ENCODE data around the gene DRD3.

DNA sequence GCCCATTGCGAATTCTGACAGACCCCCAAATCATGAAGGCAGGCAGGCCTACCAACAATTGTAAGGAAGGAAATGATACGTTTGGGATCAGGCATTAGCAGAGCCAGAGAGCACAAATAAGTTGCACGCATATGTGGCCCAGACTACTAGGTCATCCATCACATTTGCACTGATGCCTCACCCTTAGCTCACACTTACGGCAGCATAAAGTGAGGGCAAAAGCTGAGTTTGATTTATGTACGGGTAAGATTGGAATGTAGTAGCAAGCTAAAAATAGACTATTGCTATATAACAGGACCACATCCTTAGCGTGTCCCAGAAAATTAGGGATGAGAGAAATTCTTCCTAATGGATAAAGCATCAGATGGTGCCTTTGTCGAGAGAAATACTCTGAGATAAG lies 63.7 kb downstream of the DRD3 start:
- TF ChIP-seq, protein P1, sequence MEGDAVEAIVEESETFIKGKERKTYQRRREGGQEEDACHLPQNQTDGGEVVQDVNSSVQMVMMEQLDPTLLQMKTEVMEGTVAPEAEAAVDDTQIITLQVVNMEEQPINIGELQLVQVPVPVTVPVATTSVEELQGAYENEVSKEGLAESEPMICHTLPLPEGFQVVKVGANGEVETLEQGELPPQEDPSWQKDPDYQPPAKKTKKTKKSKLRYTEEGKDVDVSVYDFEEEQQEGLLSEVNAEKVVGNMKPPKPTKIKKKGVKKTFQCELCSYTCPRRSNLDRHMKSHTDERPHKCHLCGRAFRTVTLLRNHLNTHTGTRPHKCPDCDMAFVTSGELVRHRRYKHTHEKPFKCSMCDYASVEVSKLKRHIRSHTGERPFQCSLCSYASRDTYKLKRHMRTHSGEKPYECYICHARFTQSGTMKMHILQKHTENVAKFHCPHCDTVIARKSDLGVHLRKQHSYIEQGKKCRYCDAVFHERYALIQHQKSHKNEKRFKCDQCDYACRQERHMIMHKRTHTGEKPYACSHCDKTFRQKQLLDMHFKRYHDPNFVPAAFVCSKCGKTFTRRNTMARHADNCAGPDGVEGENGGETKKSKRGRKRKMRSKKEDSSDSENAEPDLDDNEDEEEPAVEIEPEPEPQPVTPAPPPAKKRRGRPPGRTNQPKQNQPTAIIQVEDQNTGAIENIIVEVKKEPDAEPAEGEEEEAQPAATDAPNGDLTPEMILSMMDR (IDR thresholded peaks at IDR 0.05; ENCODE audit: control extremely low read depth in 1 of 3, insufficient read depth in 1 of 3, low read depth in 1 of 3, low read length in 3 of 3) = no peak
- TF ChIP-seq SIX5 (IDR thresholded peaks at IDR 0.05; ENCODE audit: low read depth, low read length) (no peak), USF2 (IDR thresholded peaks at IDR 0.05; ENCODE audit: low read length) (no peak), YY1 (IDR thresholded peaks at IDR 0.05; ENCODE audit: low read depth, low read length) (no peak), GABPA (IDR thresholded peaks at IDR 0.05; ENCODE audit: borderline replicate concordance, insufficient read depth, low read length) (no peak), EGR1 (IDR thresholded peaks at IDR 0.05; ENCODE audit: borderline replicate concordance, low read depth, low read length) (no peak), EP300 (IDR thresholded peaks at IDR 0.05; ENCODE audit: borderline replicate concordance in 1 of 2, low read depth in 2 of 2, low read length in 2 of 2) (no peak), POLR2A (IDR thresholded peaks at IDR 0.05; ENCODE audit: control extremely low read depth in 1 of 2, low read depth in 2 of 2, low read length in 2 of 2) (no peak), EZH2 (IDR thresholded peaks at IDR 0.05; ENCODE audit: low read depth, low read length, severe bottlenecking) (no peak), HDAC6 (IDR thresholded peaks at IDR 0.05; ENCODE audit: low read depth, low read length) (no peak), PHF8 (conservative IDR thresholded peaks at IDR 0.05; ENCODE audit: low read depth, low read length) (no peak), KDM4A (IDR thresholded peaks at IDR 0.05; ENCODE audit: low read depth, low read length, severe bottlenecking) (no peak), GTF2F1 (IDR thresholded peaks at IDR 0.05; ENCODE audit: borderline replicate concordance, low read depth, low read length) (no peak)
- TF ChIP-seq, protein P2, sequence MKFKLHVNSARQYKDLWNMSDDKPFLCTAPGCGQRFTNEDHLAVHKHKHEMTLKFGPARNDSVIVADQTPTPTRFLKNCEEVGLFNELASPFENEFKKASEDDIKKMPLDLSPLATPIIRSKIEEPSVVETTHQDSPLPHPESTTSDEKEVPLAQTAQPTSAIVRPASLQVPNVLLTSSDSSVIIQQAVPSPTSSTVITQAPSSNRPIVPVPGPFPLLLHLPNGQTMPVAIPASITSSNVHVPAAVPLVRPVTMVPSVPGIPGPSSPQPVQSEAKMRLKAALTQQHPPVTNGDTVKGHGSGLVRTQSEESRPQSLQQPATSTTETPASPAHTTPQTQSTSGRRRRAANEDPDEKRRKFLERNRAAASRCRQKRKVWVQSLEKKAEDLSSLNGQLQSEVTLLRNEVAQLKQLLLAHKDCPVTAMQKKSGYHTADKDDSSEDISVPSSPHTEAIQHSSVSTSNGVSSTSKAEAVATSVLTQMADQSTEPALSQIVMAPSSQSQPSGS (IDR thresholded peaks at IDR 0.05; ENCODE audit: low read length) = no peak
